Glutamatergic neuron (in vitro differentiated cells): ENCODE measurements around the gene IL1RL1. TPM values are rescaled to one million over a fixed set of nuclear protein-coding genes. Genes with fewer than 3 reads are reported as not detected.

Source experiments
- DNase-seq: peaks from one replicate; pipeline ENCODE4 v3.0.0; 2022
- H3K27ac Mint-ChIP-seq: one replicate; pipeline ENCODE4 v1.8.0; 2020; ENCODE audit warnings: mild to moderate bottlenecking, mixed read lengths, inconsistent platforms; ENCODE audit not compliant: unreplicated experiment
- H3K27me3 Mint-ChIP-seq: one replicate; pipeline ENCODE4 v1.8.0; 2020; ENCODE audit warnings: mild to moderate bottlenecking, moderate library complexity, mixed read lengths, inconsistent platforms; ENCODE audit not compliant: unreplicated experiment
- H3K36me3 Mint-ChIP-seq: one replicate; pipeline ENCODE4 v1.8.0; 2020; ENCODE audit warnings: mild to moderate bottlenecking, mixed read lengths, inconsistent platforms; ENCODE audit not compliant: unreplicated experiment
- H3K4me1 Mint-ChIP-seq: one replicate; pipeline ENCODE4 v1.8.0; 2020; ENCODE audit warnings: mild to moderate bottlenecking, low read depth, mixed read lengths, inconsistent platforms; ENCODE audit not compliant: unreplicated experiment
- H3K4me3 Mint-ChIP-seq: one replicate; pipeline ENCODE4 v1.8.0; 2020; ENCODE audit warnings: mild to moderate bottlenecking, mixed read lengths, inconsistent platforms; ENCODE audit not compliant: unreplicated experiment
- H3K9me3 Mint-ChIP-seq: one replicate; pipeline ENCODE4 v1.8.0; 2020; ENCODE audit warnings: mild to moderate bottlenecking, moderate library complexity, mixed read lengths, inconsistent platforms; ENCODE audit not compliant: unreplicated experiment
- total RNA-seq: library from RNA; stranded (reverse); fragmentation: NEBNext Ultra II Directional; extraction: Animal tissue kit (Norgen Biotek cat#: 25700); gene quantifications from one replicate; pipeline ENCODE4 v1.2.1, GENCODE V29; 2021; ENCODE audit not compliant: unreplicated experiment
- TF ChIP-seq, protein P1 (sequence below): fragments of 200-600 bp; sonication (generic); IDR thresholded peaks from one replicate; pipeline ENCODE4 v1.5.0; 2021; ENCODE audit not compliant: partially characterized antibody, unreplicated experiment

The IL1RL1 gene
- total RNA-seq, 1 donor from 2014 or later = not detected

- Mint-ChIP-seq H3K4me3 (no peak overlapping the region), H3K27ac (no peak overlapping the region), H3K9me3 (no peaks in the 10 kb centered on the region), H3K36me3 (no peaks in the 10 kb centered on the region), H3K4me1 (no peaks in the 10 kb centered on the region), H3K27me3 (no peaks in the 10 kb centered on the region)
- TF ChIP-seq, protein P1, sequence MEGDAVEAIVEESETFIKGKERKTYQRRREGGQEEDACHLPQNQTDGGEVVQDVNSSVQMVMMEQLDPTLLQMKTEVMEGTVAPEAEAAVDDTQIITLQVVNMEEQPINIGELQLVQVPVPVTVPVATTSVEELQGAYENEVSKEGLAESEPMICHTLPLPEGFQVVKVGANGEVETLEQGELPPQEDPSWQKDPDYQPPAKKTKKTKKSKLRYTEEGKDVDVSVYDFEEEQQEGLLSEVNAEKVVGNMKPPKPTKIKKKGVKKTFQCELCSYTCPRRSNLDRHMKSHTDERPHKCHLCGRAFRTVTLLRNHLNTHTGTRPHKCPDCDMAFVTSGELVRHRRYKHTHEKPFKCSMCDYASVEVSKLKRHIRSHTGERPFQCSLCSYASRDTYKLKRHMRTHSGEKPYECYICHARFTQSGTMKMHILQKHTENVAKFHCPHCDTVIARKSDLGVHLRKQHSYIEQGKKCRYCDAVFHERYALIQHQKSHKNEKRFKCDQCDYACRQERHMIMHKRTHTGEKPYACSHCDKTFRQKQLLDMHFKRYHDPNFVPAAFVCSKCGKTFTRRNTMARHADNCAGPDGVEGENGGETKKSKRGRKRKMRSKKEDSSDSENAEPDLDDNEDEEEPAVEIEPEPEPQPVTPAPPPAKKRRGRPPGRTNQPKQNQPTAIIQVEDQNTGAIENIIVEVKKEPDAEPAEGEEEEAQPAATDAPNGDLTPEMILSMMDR = no peak
- no peak for DNase-seq
Measured at GRCh38 chr2:102306125-102306524, 5.2 kb upstream of the IL1RL1 start.

DNA sequence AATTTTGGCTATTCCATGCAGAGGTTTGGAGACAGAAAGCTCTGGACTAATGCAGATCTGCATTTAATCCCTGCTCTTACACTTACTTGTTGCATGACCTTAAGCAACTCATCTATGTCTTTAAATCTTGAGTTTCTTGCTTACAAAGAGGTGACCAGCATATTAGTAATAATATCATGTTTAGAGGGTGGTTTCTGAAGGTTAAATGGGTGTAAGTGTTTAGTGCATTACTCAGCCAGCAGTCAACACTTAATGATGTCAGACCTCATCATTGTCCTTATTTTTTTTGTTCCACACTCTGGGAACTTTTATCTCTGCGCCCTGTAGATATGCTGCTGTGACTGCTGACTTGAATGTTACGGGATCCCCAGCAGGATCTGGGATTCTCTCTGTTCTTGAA lies 1.7 kb downstream of the IL1RL1 start:
- no peaks in the 10 kb centered on the region for H3K4me1 Mint-ChIP-seq

DNA sequence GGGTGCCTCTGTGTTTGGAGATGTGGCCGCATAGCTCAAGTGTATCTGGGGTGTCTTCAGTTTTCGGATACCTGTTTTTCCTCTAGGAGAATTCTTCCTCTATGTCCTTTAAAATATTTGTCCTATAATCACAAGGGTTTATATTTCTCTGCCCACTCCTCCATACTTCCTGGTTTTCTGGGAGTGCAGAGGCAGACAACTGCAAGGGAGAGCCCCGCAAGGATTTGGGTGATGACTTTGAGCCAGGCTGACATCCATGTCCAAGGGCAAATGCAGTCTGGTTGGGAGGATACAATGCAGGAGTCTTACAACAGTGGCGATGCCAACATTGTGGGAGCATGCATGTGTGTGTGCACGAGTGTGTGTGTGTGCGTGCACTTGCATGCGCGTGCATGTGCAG lies 2.1 kb downstream of the IL1RL1 start:
- TF ChIP-seq, protein P1 = no peak
- no peaks in the 10 kb centered on the region for H3K27me3 Mint-ChIP-seq
- H3K36me3 Mint-ChIP-seq = no peaks in the 10 kb centered on the region
- H3K4me3 Mint-ChIP-seq = no peak overlapping the region
- no peak for DNase-seq
- H3K9me3 Mint-ChIP-seq = peaks cover 2% of the 10 kb centered on the region
- H3K4me1 Mint-ChIP-seq = no peaks in the 10 kb centered on the region
- no peak overlapping the region for H3K27ac Mint-ChIP-seq

More for the DNA sequence above, 1.7 kb downstream of the IL1RL1 start:
- peaks cover 2% of the 10 kb centered on the region for H3K9me3 Mint-ChIP-seq
- no peaks in the 10 kb centered on the region for H3K36me3 Mint-ChIP-seq
- H3K4me3 Mint-ChIP-seq = no peak overlapping the region
- DNase-seq = no peak
- TF ChIP-seq, protein P1 = no peak
- H3K27me3 Mint-ChIP-seq = no peaks in the 10 kb centered on the region
- H3K27ac Mint-ChIP-seq = no peak overlapping the region

GRCh38 chr2:102313950-102314349 lies 2.6 kb downstream of the IL1RL1 start:
- peaks cover 2% of the 10 kb centered on the region for H3K9me3 Mint-ChIP-seq
- no peaks in the 10 kb centered on the region for H3K27me3 Mint-ChIP-seq
- DNase-seq = no peak

DNA sequence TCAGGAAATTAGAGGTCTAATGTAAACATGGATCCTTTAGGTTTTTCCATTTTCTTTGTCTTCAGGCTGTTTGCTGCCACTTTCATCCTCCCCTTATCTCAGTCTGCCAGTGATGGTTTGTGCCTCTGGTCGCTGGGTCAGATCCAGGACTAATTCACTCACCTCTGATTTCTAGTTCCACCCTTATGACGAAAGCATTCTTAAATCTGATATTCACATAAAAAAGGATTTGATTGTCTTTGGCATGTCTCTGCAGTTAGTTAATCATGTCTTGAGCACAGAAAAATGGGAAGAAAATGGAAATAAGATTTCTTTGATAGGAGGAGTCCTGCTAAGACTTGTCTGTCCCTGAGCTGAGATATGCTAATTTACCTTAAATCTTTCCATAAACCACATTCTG lies 4.6 kb downstream of the IL1RL1 start:
- Mint-ChIP-seq H3K4me1 (no peaks in the 10 kb centered on the region), H3K27me3 (no peaks in the 10 kb centered on the region), H3K36me3 (no peaks in the 10 kb centered on the region), H3K27ac (no peak overlapping the region), H3K9me3 (peaks cover 2% of the 10 kb centered on the region), H3K4me3 (no peak overlapping the region)
- TF ChIP-seq, protein P1 = no peak
- no peak for DNase-seq

More at GRCh38 chr2:102313950-102314349, 2.6 kb downstream of the IL1RL1 start:
- Mint-ChIP-seq H3K4me3 (no peak overlapping the region), H3K4me1 (no peaks in the 10 kb centered on the region), H3K36me3 (no peaks in the 10 kb centered on the region), H3K27ac (no peak overlapping the region)
- TF ChIP-seq, protein P1 = no peak
